Fibroblast of lung (primary cell): ENCODE data around the gene SAG. TPM values are rescaled to one million over a fixed set of nuclear protein-coding genes. Genes with fewer than 3 reads are reported as not detected.

Source experiments
- DNase-seq, 2 donors: peaks; one replicate each; pipeline versions ENCODE4 v3.0.0 to v3.0.0-alpha.2; 2010; ENCODE audit warnings: low read depth in 2 of 2
- H2AFZ ChIP-seq: 2 replicates; pipeline ENCODE4 v1.5.1; 2012; ENCODE audit warnings: low read length, control low read depth, inconsistent platforms
- H3K27ac ChIP-seq: 2 replicates; pipeline ENCODE4 v1.5.1; 2011; ENCODE audit warnings: low read length, control low read depth; ENCODE audit not compliant: insufficient read depth
- H3K27me3 ChIP-seq: 2 replicates; pipeline ENCODE4 v1.5.1; 2011; ENCODE audit warnings: mild to moderate bottlenecking, low read length; ENCODE audit not compliant: control insufficient read depth, insufficient read depth
- H3K36me3 ChIP-seq: 2 replicates; pipeline ENCODE4 v1.5.1; 2011; ENCODE audit warnings: low read length; ENCODE audit not compliant: control insufficient read depth, insufficient read depth
- H3K4me1 ChIP-seq: 2 replicates; pipeline ENCODE4 v1.5.1; 2011; ENCODE audit warnings: low read length; ENCODE audit not compliant: control insufficient read depth, insufficient read depth; ENCODE audit errors: extremely low read depth
- H3K4me2 ChIP-seq: 2 replicates; pipeline ENCODE4 v1.5.1; 2011; ENCODE audit warnings: low read length, control low read depth; ENCODE audit not compliant: insufficient read depth; ENCODE audit errors: extremely low read depth
- H3K4me3 ChIP-seq, 4 experiments: fragments of 200-600 bp in 1 of 4; sonication (generic) in 1 of 4; replicated peaks in 1 of 4; 2 replicates each; pipeline ENCODE4 v1.5.1; 2011 to 2016; ENCODE audit warnings: low read length in 4 of 4, low read depth in 3 of 4, mild to moderate bottlenecking in 3 of 4, control low read depth in 2 of 4, inconsistent platforms in 1 of 4, mixed read lengths in 1 of 4; ENCODE audit not compliant: insufficient read depth in 1 of 4; ENCODE audit errors: control extremely low read depth in 1 of 4
- H3K79me2 ChIP-seq: 2 replicates; pipeline ENCODE4 v1.5.1; 2012; ENCODE audit warnings: mild to moderate bottlenecking, low read length, inconsistent platforms; ENCODE audit not compliant: control insufficient read depth, insufficient read depth
- H3K9ac ChIP-seq: 2 replicates; pipeline ENCODE4 v1.5.1; 2011; ENCODE audit warnings: mild to moderate bottlenecking, low read length, control low read depth; ENCODE audit not compliant: insufficient read depth
- H3K9me3 ChIP-seq: 2 replicates; pipeline ENCODE4 v1.5.1; 2012; ENCODE audit warnings: low read depth, low read length; ENCODE audit not compliant: control insufficient read depth, insufficient read depth
- H4K20me1 ChIP-seq: 2 replicates; pipeline ENCODE4 v1.5.1; 2011; ENCODE audit warnings: low read length; ENCODE audit not compliant: control insufficient read depth, insufficient read depth; ENCODE audit errors: extremely low read depth
- CTCF ChIP-seq, 2 donors: IDR thresholded peaks in 1 of 2; conservative IDR thresholded peaks in 1 of 2; 1 replicate in 1 of 2; 2 replicates in 1 of 2; pipeline ENCODE4 v1.5.1; 2011 to 2012; ENCODE audit warnings: low read length in 2 of 2, control low read depth in 1 of 2, inconsistent platforms in 1 of 2, low read depth in 1 of 2, mild to moderate bottlenecking in 1 of 2
- EZH2 ChIP-seq: IDR thresholded peaks from 2 replicates; pipeline ENCODE4 v1.5.1; 2012; ENCODE audit warnings: low read length, control low read depth, mild to moderate bottlenecking; ENCODE audit errors: missing control alignments
- polyA plus RNA-seq, 2 donors: library from polyadenylated mRNA; depleted of rRNA in 1 of 2; stranded (reverse) in 1 of 2; unstranded in 1 of 2; fragments of >200 nt; gene quantifications; 2 replicates each; pipeline ENCODE4 v1.2.1, GENCODE V29; 2011 to 2012; ENCODE audit warnings: missing spikeins in 1 of 2
- total RNA-seq: library from RNA; depleted of rRNA; stranded (reverse); fragments of >200 nt; gene quantifications from 2 replicates; pipeline ENCODE4 v1.2.1, GENCODE V29; 2014

Gene SAG
- total and polyA plus RNA-seq, 2 donors (not counting 1 experiment from before 2014, with no cell fraction given): not detected

DNA sequence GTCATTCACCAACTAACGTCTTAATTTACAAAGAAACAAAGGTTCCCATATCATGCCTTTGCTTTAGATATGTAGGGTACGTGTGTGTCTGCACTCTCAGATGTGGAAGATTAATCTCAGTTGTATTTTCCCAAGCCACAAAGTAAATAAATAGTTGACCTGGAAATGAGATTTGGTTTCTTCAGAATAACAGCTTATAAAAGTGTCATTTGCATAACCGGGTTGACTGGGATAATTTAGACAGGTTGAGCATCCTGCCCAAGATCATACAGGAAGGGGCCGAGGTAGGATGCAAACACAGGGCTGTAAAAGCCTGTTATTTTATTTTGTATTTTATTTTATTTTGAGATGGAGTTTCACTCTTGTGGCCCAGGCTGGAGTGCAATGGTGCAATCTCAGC is 36.7 kb upstream of the SAG start:
- no peaks in the 10 kb centered on the region for H3K79me2 ChIP-seq
- no peak overlapping the region for H2AFZ ChIP-seq
- H3K9ac ChIP-seq: no peak overlapping the region
- DNase-seq: no peak
- H4K20me1 ChIP-seq: no peaks in the 10 kb centered on the region
- H3K4me3 ChIP-seq: no peak overlapping the region
- H3K27me3 ChIP-seq: no peaks in the 10 kb centered on the region
- H3K9me3 ChIP-seq: no peaks in the 10 kb centered on the region
- peaks cover 13% of the 10 kb centered on the region for H3K36me3 ChIP-seq
- TF ChIP-seq CTCF (conservative IDR thresholded peaks at IDR 0.05 in 1 of 2, IDR thresholded peaks at IDR 0.05 in 1 of 2; ENCODE audit: low read depth in 1 of 2, low read length in 2 of 2): no peak
- no peak for TF ChIP-seq EZH2
- H3K27ac ChIP-seq: no peak overlapping the region
- no peak overlapping the region for H3K4me2 ChIP-seq
- no peaks in the 10 kb centered on the region for H3K4me1 ChIP-seq

GRCh38 chr2:233271693-233272092 is 35.9 kb upstream of the SAG start:
- H3K27ac ChIP-seq: no peak overlapping the region
- no peak overlapping the region for H3K4me3 ChIP-seq
- no peak overlapping the region for H2AFZ ChIP-seq
- H3K27me3 ChIP-seq: no peaks in the 10 kb centered on the region
- no peaks in the 10 kb centered on the region for H3K9me3 ChIP-seq
- no peak overlapping the region for H3K4me2 ChIP-seq
- H3K36me3 ChIP-seq: peaks cover 13% of the 10 kb centered on the region
- no peaks in the 10 kb centered on the region for H3K4me1 ChIP-seq
- DNase-seq: no peak
- no peaks in the 10 kb centered on the region for H3K79me2 ChIP-seq
- TF ChIP-seq EZH2 (no peak), CTCF (conservative IDR thresholded peaks at IDR 0.05 in 1 of 2, IDR thresholded peaks at IDR 0.05 in 1 of 2; ENCODE audit: low read depth in 1 of 2, low read length in 2 of 2) (no peak)
- H3K9ac ChIP-seq: no peak overlapping the region
- H4K20me1 ChIP-seq: no peaks in the 10 kb centered on the region

GRCh38 chr2:233273120-233273519 is 34.5 kb upstream of the SAG start:
- no peaks in the 10 kb centered on the region for H3K79me2 ChIP-seq
- no peak overlapping the region for H3K4me3 ChIP-seq
- H3K9ac ChIP-seq: no peak overlapping the region
- no peaks in the 10 kb centered on the region for H4K20me1 ChIP-seq
- no peak overlapping the region for H3K27ac ChIP-seq
- no peak overlapping the region for H2AFZ ChIP-seq
- no peak for TF ChIP-seq EZH2
- TF ChIP-seq CTCF (conservative IDR thresholded peaks at IDR 0.05 in 1 of 2, IDR thresholded peaks at IDR 0.05 in 1 of 2; ENCODE audit: low read depth in 1 of 2, low read length in 2 of 2): no peak
- H3K27me3 ChIP-seq: no peaks in the 10 kb centered on the region
- H3K4me2 ChIP-seq: no peak overlapping the region
- H3K9me3 ChIP-seq: no peaks in the 10 kb centered on the region
- H3K36me3 ChIP-seq: peaks cover 11% of the 10 kb centered on the region
- DNase-seq: no peak
- no peaks in the 10 kb centered on the region for H3K4me1 ChIP-seq
